IPS-20b (cell line): ENCODE measurements around the gene NACA.

Source experiments
- H3K27ac ChIP-seq: one replicate; pipeline ENCODE4 v1.5.1; 2013; ENCODE audit warnings: low read length
- H3K27me3 ChIP-seq: 2 replicates; pipeline ENCODE4 v1.6.1; 2013; ENCODE audit warnings: mild to moderate bottlenecking, low read length, inconsistent platforms; ENCODE audit not compliant: insufficient read depth
- H3K36me3 ChIP-seq: 2 replicates; pipeline ENCODE4 v1.6.1; 2013; ENCODE audit warnings: low read depth, mild to moderate bottlenecking, inconsistent platforms, low read length, moderate library complexity; ENCODE audit not compliant: insufficient read depth
- H3K4me1 ChIP-seq: 2 replicates; pipeline ENCODE4 v1.6.1; 2013; ENCODE audit warnings: mild to moderate bottlenecking, control low read depth, inconsistent platforms, low read length, moderate library complexity; ENCODE audit not compliant: insufficient read depth
- H3K4me3 ChIP-seq: 2 replicates; pipeline ENCODE4 v1.5.1; 2013; ENCODE audit warnings: mild to moderate bottlenecking, low read length, inconsistent platforms
- H3K9ac ChIP-seq: 2 replicates; pipeline ENCODE4 v1.6.1; 2013; ENCODE audit warnings: low read depth, mild to moderate bottlenecking, inconsistent platforms, low read length, moderate library complexity
- H3K9me3 ChIP-seq: 2 replicates; pipeline ENCODE4 v1.6.1; 2013; ENCODE audit warnings: mild to moderate bottlenecking, low read depth, low read length, inconsistent platforms; ENCODE audit not compliant: insufficient read depth

Gene NACA

GRCh38 chr12:56724972-56725722 is at the start of gene NACA:
TSS of gene NACA (minus strand) at chr12:56725299. CDS start at chr12:56724521, 778 bp downstream.
- Histone ChIP-seq H3K4me1 (peaks cover 30% of the 10 kb centered on the region), H3K9ac (peak within 1 kb of the TSS; percentile 100), H3K36me3 (peaks cover 71% of the 10 kb centered on the region), H3K27me3 (no peaks in the 10 kb centered on the region), H3K4me3 (peak within 1 kb of the TSS; percentile 100), H3K27ac (peak within 1 kb of the TSS; percentile 98), H3K9me3 (no peaks in the 10 kb centered on the region)

DNA sequence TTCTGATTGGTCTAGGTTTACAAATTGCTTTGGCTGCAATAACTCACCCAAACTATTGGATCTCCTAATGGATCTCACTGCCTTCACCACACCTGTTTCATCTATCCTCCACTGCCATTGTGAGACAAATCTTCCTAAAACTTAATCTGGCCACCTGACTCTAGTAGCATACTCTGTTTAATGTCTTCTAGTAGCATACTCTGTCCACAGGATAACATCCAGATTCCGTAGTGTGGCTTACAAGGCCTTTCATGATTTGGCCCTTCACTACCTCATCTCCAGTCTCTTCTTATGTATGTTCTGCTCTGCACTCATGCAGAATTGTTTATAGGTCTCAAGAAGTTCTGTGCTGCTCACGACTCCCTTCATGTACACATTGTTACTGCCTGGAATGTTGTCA is 48.0 kb upstream of the NACA start:
- no peak overlapping the region for H3K4me3 ChIP-seq
- H3K36me3 ChIP-seq, result no peaks in the 10 kb centered on the region
- H3K4me1 ChIP-seq, result no peaks in the 10 kb centered on the region
- no peak overlapping the region for H3K27ac ChIP-seq
- H3K27me3 ChIP-seq, result no peaks in the 10 kb centered on the region
- H3K9me3 ChIP-seq, result peaks cover 10% of the 10 kb centered on the region; the same call in 1 of the 2 replicates
- no peak overlapping the region for H3K9ac ChIP-seq

- no peaks in the 10 kb centered on the region for H3K36me3 ChIP-seq
- no peaks in the 10 kb centered on the region for H3K27me3 ChIP-seq
- peaks cover 10% of the 10 kb centered on the region; the same call in 1 of the 2 replicates for H3K9me3 ChIP-seq
- H3K9ac ChIP-seq, result no peak overlapping the region
- no peak overlapping the region for H3K4me3 ChIP-seq
- no peak overlapping the region for H3K27ac ChIP-seq
- no peaks in the 10 kb centered on the region for H3K4me1 ChIP-seq
These were observed 47.5 kb upstream of the NACA start for GRCh38 chr12:56772625-56773024.

GRCh38 chr12:56769868-56770267 is 44.8 kb upstream of the NACA start:
- H3K4me1 ChIP-seq, result no peaks in the 10 kb centered on the region
- no peak overlapping the region for H3K27ac ChIP-seq
- H3K27me3 ChIP-seq, result no peaks in the 10 kb centered on the region
- no peak overlapping the region for H3K4me3 ChIP-seq
- peaks cover 3% of the 10 kb centered on the region; the same call in 1 of the 2 replicates for H3K9me3 ChIP-seq
- H3K36me3 ChIP-seq, result no peaks in the 10 kb centered on the region
- H3K9ac ChIP-seq, result no peak overlapping the region

- Histone ChIP-seq H3K4me3 (no peak overlapping the region), H3K36me3 (no peaks in the 10 kb centered on the region), H3K9me3 (no peaks in the 10 kb centered on the region), H3K27ac (no peak overlapping the region), H3K27me3 (no peaks in the 10 kb centered on the region), H3K9ac (no peak overlapping the region), H3K4me1 (no peaks in the 10 kb centered on the region)
These were observed 43.3 kb upstream of the NACA start for GRCh38 chr12:56768424-56768823.

DNA sequence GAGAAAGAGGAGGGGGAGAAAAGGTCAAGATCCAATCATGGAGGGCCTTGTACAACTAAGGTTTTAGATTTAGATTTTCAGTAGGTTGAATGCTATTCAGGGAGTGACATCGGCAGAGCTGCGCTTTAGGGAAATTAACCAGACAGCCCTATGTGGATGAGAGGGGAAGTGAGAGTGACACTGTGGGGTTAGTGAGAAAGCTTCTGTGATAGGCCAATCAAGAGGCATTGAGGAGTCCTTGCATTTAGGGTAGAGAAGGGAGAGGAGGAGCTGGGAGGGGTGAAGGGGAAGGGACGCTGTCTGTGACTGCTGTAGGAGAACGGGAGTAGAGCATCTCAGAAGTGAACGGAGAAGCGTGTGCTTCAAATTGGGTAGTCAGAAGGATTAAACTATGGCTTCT is 41.4 kb upstream of the NACA start:
- Histone ChIP-seq H3K36me3 (no peaks in the 10 kb centered on the region), H3K27me3 (no peaks in the 10 kb centered on the region), H3K4me3 (no peak overlapping the region), H3K27ac (no peak overlapping the region), H3K4me1 (no peaks in the 10 kb centered on the region), H3K9me3 (no peaks in the 10 kb centered on the region), H3K9ac (no peak overlapping the region)

DNA sequence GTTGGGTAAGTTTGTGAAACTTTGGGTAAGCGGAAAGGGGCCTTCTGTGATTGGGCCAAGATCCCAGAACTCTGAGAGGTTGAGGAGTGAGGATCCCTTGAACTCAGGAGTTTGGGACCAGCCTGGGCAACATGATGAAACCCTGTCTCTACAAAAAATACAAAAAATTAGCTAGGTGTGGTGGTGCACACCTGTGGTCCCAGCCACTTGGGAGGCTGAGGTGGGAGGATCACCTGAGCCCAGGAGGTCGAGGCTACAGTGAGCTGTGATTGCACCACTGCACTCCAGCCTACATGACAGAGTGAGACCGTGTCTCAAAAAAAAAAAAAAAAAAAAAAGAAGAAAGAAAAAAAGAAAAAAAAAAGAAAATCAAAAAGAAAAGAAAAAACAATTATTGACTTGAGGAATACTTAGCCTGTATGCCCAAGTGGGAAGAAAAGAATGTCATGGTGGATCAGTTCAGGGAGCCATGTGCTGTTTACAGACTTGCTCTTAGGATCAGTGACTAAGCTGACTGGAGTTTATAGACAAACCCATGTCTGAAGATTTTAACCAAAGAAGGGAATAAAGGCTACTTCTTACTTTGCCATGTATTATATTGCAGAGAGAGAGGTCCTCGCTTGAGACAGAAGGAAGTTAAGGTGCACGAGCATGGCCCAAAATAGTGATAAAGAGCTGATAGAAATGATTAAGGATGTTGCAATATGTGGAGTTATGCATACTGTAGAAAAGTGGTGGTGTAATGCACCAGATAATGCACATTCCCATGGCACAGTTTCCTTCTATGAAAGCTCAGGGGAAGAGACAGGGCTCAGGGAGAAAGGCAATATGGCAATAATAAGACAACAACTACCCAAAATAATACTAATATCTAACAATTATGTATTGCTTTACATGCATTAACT is 38.9 kb upstream of the NACA start:
- H3K36me3 ChIP-seq, result no peaks in the 10 kb centered on the region
- no peak overlapping the region for H3K27ac ChIP-seq
- H3K4me1 ChIP-seq, result no peaks in the 10 kb centered on the region
- H3K27me3 ChIP-seq, result no peaks in the 10 kb centered on the region
- no peaks in the 10 kb centered on the region for H3K9me3 ChIP-seq
- H3K9ac ChIP-seq, result no peak overlapping the region
- no peak overlapping the region for H3K4me3 ChIP-seq

- H3K9ac ChIP-seq, result no peak overlapping the region
- peaks cover 2% of the 10 kb centered on the region; the same call in 1 of the 2 replicates for H3K4me1 ChIP-seq
- no peak overlapping the region for H3K4me3 ChIP-seq
- no peaks in the 10 kb centered on the region for H3K27me3 ChIP-seq
- no peaks in the 10 kb centered on the region for H3K36me3 ChIP-seq
- H3K27ac ChIP-seq, result no peak overlapping the region
- H3K9me3 ChIP-seq, result peaks cover 4% of the 10 kb centered on the region
These were observed 36.7 kb upstream of the NACA start for GRCh38 chr12:56761812-56762211.

- H3K27me3 ChIP-seq, result no peaks in the 10 kb centered on the region
- peaks cover 2% of the 10 kb centered on the region; the same call in 1 of the 2 replicates for H3K4me1 ChIP-seq
- no peaks in the 10 kb centered on the region for H3K36me3 ChIP-seq
- no peak overlapping the region for H3K27ac ChIP-seq
- H3K9me3 ChIP-seq, result peaks cover 4% of the 10 kb centered on the region
- no peak overlapping the region for H3K4me3 ChIP-seq
- no peak overlapping the region for H3K9ac ChIP-seq
These were observed 35.4 kb upstream of the NACA start for GRCh38 chr12:56760460-56760859.

DNA sequence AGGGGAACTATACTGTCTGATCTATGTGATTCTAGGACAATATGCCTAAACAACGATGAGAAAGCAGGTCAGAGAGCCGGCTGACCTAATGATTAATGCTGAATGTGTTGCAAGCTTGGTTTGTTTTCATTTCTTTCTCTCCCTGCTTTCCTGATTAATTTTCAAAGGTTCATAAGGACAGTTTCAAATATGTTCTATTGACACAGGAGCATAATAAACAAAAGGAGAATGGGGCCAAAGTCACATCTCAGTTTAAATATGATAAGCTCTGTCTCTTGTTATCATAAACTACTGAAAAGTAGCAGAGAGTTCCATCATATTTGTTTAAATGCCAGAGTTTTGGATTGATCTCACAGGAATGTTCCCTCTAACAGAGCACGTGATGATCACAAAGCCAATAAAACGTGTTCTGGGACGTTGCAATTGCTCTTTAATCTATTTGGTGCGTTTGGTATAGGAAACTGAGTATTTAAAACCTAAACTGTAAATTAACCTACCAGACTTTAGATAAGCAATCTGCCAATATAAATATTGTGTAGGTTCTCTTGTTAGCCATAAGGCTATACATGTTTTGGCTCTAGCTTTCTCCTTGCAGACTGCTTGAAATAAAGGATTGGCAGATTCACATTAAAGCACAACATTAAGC is 34.3 kb upstream of the NACA start:
- Histone ChIP-seq H3K4me1 (peaks cover 2% of the 10 kb centered on the region; the same call in 1 of the 2 replicates), H3K27ac (no peak overlapping the region), H3K27me3 (no peaks in the 10 kb centered on the region), H3K36me3 (no peaks in the 10 kb centered on the region), H3K9ac (no peak overlapping the region), H3K9me3 (peaks cover 4% of the 10 kb centered on the region), H3K4me3 (no peak overlapping the region)

- peaks cover 2% of the 10 kb centered on the region; the same call in 1 of the 2 replicates for H3K4me1 ChIP-seq
- H3K27ac ChIP-seq, result no peak overlapping the region
- H3K27me3 ChIP-seq, result no peaks in the 10 kb centered on the region
- no peak overlapping the region for H3K9ac ChIP-seq
- no peaks in the 10 kb centered on the region for H3K36me3 ChIP-seq
- peaks cover 4% of the 10 kb centered on the region for H3K9me3 ChIP-seq
- H3K4me3 ChIP-seq, result no peak overlapping the region
These were observed 33.7 kb upstream of the NACA start for GRCh38 chr12:56758728-56759262.
